COLO668 (cell line): ENCODE results near the gene WDR47.
A peak's percentile ranks its signal among the peaks of the same experiment; 100 is the strongest.
"Not testable (repeated sequence)": the region's sequence is repeated elsewhere in the genome, so short reads cannot be mapped to it uniquely, and the experiment has no call there.

Experiments used
- DNase-seq: peaks from one replicate; lab custom pipeline; 2025; ENCODE audit not compliant: unreplicated experiment; lab: John Stamatoyannopoulos, UW

Gene WDR47

DNA sequence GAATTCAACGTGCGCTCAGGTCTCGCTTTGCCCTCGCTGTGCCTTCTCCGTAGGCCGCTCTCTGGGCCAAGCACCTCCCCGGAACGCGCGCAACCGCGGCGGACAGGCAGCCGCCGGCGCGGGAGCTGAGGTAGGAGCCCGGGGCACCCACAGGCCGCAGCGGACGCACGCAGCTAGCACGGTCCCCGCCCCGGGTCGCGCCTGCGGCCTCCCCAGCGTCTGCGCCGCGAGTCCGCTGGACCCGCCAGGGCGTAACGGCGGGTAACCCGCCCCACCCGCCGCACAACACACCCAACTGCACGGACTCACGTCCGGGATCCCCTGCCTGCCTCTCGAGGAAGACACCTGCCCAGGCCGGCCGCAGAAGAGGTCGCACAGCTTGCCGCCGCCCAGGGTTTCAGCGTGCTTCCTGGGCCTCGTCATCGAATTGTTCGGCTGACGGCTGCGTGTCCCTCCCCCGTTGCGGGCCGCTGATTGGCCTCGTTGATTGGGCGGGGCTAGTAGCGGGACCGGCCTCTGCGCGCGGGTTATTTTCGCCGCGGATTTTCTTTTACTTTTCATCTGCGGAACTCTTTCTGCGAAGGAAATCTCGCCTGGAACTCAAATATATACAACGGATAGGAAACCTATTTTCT is 78.7 kb downstream of the WDR47 start, which contains the start of gene CLCC1:
CLCC1 (minus strand) TSS at position 433 of the 635 bp plus-strand sequence. CDS start 13,047 bp downstream, outside the sequence.
- DNase-seq = peak; percentile 98

DNA sequence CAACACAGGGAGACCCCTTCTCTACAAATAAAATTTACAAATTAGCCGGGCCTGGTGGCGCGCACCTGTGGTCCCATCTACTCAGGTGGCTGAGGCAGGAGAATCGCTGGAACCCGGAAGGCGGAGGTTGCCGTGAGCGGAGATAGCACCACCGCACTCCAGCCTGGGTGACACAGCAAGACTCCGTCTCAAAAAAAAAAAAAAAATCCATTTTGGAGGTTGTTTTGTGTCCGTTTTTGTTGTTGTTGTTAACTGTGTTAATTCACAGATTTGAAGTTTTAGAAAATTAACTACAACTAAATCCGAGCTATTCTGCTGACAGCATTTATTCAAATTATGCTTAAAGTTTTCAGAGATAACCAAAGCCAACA is 79.2 kb downstream of the WDR47 start:
- peak; percentile 64 for DNase-seq

DNA sequence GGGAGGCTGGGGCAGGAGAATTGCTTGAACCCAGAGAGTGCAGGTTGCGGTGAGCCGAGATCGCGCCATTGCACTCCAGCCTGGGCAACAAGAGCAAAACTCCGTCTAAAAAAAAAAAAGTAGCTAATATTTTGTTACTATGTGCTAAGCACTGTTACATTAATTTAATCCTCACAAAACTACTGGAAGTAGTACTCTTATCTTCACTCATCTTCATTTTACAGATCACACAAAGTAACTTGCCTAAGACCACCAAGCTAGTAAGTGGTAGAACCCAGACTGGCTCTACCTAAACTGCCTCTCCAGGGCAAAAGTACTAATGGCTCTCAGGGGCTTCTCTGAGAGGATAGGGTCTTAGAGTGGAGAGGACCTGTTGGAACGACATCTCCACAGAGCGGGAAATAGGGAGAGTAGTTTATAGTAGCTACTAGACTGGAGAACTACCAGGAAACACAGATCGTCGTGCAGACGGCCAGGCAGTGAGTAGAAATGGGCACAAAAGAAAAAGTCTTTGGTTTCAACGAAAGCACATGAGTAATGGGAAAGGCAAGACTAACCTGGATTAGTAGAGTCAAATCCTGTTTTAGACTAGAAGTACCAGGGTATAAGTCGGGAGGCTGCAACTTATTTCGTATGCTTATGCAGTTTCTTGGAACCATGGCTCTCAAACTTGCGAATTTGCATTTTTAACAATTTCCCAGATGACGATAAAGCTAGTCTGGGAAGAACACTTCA is 80.0 kb downstream of the WDR47 start:
- DNase-seq = peak; percentile 15

DNA sequence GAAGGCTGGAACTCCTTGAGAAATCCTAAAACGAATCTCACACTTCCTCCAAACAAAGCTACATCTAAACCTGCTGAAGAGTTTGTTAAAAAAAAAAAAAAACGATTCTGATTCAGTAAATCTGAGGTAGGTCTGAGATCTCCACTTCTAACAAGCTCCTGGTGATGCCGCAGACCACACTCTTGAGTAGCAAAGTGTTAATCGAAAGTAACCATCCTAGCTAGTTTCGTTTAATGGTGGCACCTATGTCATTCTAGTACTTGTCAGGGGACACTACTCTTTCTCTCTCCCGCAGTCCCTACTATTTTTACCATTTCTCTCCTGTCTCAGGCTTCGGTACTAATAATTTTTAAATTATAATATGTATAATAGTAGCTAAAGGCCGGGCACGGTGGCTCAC is 80.7 kb downstream of the WDR47 start:
- DNase-seq = no peak

DNA sequence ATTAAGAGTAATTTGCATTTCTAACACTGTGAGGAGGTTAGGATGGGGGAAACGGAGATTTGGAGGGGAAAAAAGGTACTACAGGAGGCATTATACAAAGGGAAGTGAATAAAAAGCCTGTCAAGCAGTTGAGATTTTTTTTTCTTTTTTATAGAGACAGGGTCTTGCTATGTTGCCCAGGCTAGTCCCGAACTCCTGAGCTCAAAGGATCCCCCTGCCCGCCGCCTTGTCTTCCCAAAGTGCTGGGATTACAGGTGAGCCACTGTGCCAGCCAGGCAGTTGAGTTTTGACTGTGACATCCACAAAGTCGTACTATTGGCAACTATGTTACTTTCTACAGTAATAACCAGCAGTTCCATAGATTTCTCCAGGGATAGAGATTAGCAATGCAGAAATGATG is 81.2 kb downstream of the WDR47 start:
- DNase-seq = no peak

DNA sequence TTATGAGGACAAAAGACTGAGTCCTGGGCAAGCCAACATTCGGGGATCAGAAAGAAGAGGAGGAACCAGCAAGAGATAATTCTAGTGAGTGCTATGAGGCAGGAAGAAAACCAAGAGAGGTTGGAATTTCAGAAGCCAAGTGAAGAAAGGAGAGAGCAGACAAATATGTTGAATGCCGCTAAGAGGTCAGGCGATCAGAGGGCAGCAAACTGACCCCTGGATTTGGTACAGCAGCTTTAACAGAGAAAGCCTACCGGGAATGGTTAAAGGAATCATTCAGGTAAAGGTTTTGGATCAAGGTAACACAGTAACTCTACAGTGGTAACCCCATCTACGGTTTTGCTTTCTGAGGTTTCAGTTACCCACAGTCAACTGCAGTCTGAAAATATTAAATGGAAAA is 84.0 kb downstream of the WDR47 start:
- DNase-seq = no peak

DNA sequence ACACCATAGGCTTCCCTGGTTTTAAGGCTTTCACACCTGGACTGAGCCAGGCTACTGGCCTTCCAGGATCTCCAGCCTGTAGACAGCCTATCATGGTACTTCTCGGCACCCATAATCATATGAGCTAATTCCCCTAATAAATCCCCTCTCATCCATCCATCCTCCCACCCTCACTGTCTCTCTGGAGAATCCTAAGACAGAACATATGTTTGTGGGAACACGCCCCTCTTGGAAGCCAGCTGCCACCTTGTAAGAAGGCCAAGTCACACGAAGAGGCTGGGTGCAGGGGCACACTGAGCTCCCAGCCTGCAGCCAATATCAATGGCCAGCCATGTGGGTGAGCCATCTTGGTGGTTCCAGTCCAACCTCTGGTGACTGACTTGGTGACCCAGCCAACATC is 86.0 kb downstream of the WDR47 start:
- DNase-seq = no peak

DNA sequence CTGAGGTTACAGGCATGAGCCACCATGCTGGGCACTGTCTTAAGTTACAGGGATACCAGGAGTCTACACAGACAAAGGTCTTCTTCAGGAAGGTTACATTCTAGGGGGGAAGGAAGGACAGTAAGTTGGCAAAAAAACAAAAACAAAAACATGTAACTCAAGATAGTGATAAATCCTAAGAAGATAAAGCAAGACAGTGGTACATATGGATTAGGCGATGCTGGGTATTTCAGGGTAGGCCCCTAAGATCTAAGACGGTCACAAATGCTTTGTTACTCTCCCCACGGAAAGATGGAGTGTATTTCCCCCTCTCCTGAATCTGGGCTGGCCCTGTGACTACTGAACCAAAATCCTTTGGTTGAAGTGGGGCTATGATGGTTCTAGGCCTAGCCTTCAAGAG is 86.8 kb downstream of the WDR47 start:
- no peak for DNase-seq

DNA sequence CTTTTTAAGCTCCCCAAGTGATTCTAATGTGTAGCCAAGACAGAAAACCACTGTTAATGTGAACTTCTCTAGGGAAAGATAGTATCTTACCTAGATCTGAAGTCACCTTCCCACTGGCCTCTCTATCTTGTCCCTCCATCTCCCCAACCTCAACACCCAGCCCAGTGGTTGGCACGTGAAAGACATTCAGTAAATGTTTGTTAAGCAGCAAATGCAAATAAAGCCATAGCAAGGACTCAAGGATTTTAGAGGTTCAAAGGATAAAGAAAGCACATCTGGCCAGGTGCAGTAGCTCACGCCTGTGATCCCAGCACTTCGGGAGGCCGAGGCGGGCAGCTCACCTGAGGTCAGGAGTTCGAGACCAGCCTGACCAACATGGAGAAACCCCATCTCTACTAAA is 88.5 kb downstream of the WDR47 start:
- no peak for DNase-seq

DNA sequence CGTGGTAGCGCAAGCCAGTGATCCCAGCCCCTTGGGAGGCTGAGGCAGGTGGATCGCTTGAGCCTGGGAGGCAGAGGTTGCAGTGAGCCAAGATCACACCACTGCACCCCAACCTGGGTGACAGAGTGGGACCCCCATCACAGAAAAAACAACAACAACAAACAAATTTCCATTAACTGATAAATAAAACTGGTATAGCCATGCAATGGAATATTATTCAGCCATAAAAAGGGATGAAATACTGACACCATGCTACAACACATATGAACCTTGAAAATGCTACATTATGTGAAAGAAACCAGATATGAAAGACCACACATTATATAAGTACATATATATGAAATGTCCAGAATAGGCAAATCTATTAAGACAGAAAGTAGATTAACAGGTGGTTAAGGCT is 90.7 kb downstream of the WDR47 start:
- DNase-seq = no peak

DNA sequence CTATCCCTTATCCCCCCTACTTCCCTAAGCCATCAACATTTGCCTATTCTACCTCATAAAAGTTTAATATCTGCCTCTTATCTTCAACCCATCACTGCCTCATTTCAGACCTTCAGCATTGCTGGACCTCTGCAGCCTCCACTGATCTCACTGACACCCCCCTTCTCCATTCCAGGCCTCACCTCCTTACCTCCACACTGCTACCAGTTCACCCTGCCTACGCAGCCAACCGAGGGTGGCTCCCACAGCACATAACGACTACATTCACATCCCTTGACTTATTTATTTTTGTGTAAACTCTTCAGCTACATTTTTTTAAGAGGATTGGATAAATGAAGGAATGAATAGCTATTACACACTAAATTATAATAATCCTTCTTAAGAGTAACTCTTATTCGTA is 92.9 kb downstream of the WDR47 start:
- no peak for DNase-seq

DNA sequence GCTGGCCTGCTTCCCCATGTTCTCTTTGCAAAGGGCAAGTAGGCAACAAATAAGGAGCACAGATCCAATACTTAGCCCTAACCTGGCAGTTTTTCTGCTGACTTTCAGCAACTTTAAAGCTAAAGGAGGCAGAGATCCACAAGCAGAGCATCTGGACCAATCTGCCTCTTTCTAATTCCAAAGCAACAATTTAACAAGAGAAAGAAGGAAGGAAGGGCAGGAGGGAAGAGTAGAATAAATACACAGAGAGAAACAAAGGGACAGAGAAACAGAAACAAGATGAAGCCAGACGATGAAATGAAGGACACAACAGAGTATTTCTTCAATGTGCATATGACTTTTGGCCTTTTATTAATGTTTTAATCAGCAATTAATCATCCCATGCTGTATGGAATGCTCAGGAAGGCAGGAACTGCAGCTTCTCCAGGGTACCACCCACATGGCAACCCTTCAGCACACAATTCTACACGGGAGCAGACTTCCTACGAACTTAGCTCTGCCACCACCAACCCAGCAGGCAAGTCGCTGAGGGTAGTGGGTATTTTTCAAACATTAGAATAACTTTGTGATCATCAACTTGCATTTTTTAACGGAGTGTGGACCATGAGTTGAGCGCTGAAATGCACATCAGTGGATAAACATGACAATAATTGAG is 93.9 kb downstream of the WDR47 start:
- DNase-seq = no peak

DNA sequence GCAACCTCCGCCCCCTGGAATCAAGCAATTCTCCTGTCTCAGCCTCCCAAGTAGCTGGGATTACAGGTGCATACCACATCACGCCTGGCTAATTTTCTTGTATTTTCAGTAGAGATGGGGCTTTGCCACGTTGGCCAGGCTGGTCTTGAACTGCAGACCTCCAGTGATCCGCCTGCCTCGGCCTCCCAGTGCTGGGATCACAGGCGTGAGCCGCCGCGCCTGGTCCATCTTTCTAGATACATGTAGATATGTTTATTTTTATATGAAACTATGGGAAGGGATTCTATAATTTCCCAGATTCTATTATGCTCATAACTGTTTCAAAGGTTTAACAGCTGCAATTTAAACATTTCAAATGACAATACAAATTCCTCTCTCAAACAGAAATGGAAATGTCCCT is 105.7 kb downstream of the WDR47 start:
- DNase-seq = no peak

DNA sequence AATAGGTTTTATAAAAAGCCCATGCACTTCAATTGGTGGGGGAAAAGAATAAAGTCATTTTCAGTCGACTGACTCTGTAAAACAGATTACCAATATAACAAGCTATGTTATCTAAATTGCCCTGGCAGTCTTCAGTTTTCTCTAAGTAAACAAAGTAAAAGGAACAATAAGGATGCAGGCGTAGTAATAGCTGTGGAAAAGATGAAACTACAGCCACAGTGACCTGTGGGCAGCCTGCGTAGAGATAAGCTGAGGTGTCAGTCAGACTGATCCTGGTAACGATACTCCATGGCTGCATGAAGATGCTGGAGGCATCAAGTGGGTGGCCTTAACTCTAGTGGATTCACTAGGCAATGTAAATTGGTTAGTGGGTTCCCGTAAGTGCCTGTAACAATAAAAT is 108.0 kb downstream of the WDR47 start:
- no peak for DNase-seq

DNA sequence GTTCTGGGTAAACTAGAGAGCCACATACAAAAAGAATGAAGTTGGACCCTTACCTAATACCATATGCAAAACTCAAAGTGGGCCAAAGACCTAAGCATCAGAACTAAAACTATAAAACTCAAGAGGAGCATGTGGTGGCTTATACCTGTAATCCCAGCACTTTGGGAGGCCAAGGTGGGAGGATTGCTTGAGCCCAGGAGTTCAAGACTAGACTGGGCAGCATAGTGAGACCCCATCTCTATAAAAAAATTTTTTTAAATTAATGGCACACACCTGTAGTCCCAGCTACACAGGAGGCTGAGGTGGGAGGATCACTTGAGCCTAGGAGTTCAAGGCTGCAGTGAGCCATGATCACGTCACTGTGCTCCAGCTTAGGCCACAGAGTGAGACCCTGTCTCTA is 114.3 kb downstream of the WDR47 start:
- not testable (repeated sequence) for DNase-seq

DNA sequence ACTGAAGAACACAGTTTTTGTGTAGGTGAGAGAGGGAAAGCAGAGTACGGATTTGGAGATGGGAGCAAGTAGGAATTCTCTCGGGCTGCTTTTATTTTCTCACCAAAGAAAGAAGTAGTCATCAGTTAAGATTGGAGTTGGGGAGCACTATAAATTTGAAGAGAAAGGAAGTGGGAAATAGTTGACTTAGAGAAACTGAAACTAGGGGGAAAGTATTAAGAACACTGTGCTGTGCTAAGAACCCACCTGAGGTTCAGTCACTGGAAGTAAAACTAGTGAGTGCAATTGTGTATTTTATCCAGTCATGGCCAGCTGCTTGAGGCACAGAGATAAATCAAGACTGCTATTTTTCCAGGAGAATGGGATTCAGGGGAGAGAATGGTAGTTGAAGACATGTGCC is 116.0 kb downstream of the WDR47 start:
- DNase-seq = no peak
